Measurements from ENCODE around the gene GALNT2. TPM values are rescaled to one million over a fixed set of nuclear protein-coding genes. Genes with fewer than 3 reads are reported as not detected.

Gene GALNT2
- polyA plus RNA-seq, 3 donors from 2014 or later = 18.5 to 30.0 (median 22.5) TPM

DNA sequence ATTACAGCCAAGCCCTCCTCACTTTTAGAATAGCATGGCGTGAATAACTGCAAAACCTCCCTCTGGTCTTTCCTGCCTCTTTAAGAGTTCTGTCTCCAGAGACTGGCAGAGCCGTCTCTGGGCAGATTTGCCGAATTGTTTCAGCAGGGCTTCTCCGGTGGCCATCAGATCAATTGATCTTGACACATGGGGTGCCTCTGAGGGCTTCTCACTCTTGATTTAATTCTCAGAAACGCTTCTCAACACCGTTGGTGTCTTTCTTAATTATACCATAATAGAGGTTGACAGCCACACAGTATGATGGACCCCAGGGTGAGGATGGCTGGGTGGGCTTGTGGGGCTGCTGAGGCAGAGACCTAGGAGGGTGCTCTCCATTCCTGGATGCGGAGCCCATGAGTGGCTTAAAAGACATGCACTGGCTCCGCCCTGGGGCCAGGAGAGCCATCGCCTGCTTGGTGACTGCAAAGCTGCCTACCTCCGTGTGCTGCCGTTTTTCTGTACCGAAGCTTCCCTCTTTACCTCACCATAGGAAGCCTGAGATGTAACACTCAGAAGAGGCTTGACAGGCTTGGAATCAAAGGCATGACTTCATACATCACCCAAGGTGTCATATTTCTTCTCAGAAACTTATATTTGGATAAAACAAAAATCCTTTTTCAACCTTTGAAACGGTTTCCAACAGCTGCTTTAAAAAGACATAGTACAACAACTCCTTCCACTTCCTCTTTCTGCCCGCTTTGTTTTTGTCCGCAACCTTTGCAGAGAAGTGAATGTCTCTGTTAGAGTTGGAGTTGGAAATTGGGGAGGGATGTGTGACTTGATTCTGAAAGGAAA, 82.9 kb downstream of the GALNT2 start:
- Mint-ChIP-seq H3K27ac (peak overlapping the region; percentile 58 to 86 (median 76)), H3K4me3 (peak overlapping the region; percentile 0 to 81 (median 61)), H3K9me3 (no peaks in the 10 kb centered on the region), H3K36me3 (no peaks in the 10 kb centered on the region), H3K4me1 (peaks cover 54 to 62% of the 10 kb centered on the region in 2 donors), H3K27me3 (ENCODE audit: low read depth in 3 of 3) (peaks cover 0 to 2% (median 0%) of the 10 kb centered on the region in 3 donors)
- no peak for DNase-seq

DNA sequence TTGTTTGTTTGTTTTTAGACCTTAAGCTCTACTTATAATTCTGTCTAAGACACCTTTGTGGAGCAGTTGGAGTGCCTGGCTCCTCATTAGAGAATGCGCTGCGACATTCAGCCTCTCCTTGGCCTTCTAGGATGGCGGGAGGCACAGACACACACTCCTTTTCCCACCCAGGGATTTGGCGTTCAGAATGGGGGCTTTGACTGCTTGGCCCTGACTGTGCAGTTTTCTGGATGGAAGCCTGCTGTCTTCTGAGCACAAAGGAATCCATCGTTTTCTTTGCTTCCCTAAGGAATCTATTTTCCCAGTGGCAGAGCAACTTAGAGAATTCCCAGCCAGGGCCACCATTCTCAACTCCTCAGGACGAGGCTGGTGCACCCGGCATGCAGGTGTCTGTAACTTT, 83.6 kb downstream of the GALNT2 start:
- no peaks in the 10 kb centered on the region for H3K36me3 Mint-ChIP-seq
- no peak for DNase-seq
- peaks cover 49 to 58% of the 10 kb centered on the region in 2 donors for H3K4me1 Mint-ChIP-seq
- peaks cover 0 to 2% (median 0%) of the 10 kb centered on the region in 3 donors for H3K27me3 Mint-ChIP-seq (ENCODE audit: low read depth in 3 of 3)
- H3K27ac Mint-ChIP-seq = peak overlapping the region in 4 of 6 donors; percentile 60 to 86 (median 80)
- peak overlapping the region in 4 of 5 donors; percentile 57 to 81 (median 64) for H3K4me3 Mint-ChIP-seq
- no peaks in the 10 kb centered on the region for H3K9me3 Mint-ChIP-seq

DNA sequence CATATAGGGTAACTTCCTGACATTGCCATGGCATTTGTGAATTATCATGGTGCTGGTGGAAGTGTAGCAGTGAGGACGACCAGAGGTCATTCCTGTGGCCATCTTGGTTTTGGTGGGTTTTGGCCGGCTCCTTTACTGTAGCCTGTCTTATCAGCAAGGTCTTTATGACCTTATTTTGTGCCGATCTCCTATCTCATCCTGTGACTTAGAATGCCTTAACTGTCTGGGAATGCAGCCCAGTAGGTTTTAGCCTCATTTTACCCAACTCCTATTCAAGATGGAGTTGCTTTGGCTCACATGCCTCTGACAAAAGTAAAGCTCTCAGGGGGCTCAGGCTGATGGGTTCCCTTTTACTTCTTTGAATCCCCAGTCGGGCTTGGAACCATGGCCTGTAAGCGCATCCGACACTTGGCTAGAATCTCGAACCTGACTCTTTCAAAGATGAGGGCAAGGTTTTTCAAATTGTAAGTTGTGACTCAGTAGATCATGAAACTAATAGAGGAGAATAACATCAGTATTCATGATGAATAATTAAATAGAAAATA, 85.0 kb downstream of the GALNT2 start:
- H3K36me3 Mint-ChIP-seq = no peaks in the 10 kb centered on the region
- no peak overlapping the region for H3K4me3 Mint-ChIP-seq
- no peaks in the 10 kb centered on the region for H3K27me3 Mint-ChIP-seq (ENCODE audit: low read depth in 3 of 3)
- DNase-seq = no peak
- H3K4me1 Mint-ChIP-seq = peaks cover 42 to 58% of the 10 kb centered on the region in 2 donors
- no peaks in the 10 kb centered on the region for H3K9me3 Mint-ChIP-seq
- no peak overlapping the region for H3K27ac Mint-ChIP-seq

DNA sequence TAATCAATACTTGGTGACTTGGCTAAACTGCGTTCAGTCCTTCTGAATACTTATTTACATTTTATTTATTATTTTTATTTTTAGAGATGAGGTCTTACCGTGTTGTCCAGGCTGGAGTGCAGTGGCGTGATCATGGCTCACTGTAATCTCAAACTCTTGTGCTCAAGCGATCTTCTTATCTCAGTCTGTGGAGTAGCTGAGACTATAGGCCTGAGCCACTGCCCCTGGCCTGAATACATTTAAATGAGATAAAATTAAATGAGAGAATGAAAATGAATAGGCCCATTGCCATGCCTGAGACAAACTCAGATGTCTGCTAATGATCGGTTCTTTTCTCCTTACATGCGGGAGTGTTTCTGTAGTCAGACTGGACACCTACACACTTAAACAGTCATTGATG, 86.0 kb downstream of the GALNT2 start:
- H3K36me3 Mint-ChIP-seq = peaks cover 0 to 6% (median 0%) of the 10 kb centered on the region in 3 donors
- no peak overlapping the region for H3K4me3 Mint-ChIP-seq
- no peaks in the 10 kb centered on the region for H3K9me3 Mint-ChIP-seq
- H3K27me3 Mint-ChIP-seq (ENCODE audit: low read depth in 3 of 3) = no peaks in the 10 kb centered on the region
- peaks cover 36 to 56% of the 10 kb centered on the region in 2 donors for H3K4me1 Mint-ChIP-seq
- no peak for DNase-seq
- H3K27ac Mint-ChIP-seq = peak overlapping the region in 1 of 6 donors; percentile 26

DNA sequence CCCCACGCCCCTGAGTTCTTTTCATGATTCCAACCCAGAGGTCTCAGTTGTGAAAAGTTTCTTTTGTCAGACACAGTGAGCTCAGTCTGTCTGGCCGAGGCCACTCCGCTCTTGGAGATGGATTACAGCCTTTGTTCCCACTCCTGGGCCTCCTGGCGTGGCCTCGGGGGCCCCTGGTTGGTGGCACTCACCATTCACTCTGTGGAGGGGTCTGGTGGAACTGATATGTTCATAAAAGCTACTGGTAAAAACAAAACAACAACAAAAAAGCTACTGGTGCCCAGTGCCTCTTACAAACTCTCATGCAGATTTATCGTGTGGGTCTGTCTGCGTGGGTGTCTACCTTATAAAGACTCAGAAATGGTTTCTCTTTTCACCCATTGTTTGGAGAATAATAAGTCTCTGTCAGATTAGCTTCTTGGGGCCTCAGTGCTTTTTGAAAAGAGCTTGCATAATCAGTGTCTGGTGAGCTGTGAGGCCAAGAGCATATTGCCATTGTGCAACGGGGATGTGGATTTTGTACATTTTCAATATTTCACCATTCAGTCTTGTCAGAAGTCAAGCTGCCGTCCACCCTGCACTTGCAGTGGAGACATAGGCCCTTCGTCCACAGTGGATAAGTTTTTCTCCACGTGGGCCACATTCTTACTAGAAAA, 86.7 kb downstream of the GALNT2 start:
- peak overlapping the region in 1 of 6 donors; percentile 26 for H3K27ac Mint-ChIP-seq
- no peak overlapping the region for H3K4me3 Mint-ChIP-seq
- H3K36me3 Mint-ChIP-seq = peaks cover 0 to 7% (median 0%) of the 10 kb centered on the region in 3 donors
- peaks cover 36 to 55% of the 10 kb centered on the region in 2 donors for H3K4me1 Mint-ChIP-seq
- no peaks in the 10 kb centered on the region for H3K9me3 Mint-ChIP-seq
- H3K27me3 Mint-ChIP-seq (ENCODE audit: low read depth in 3 of 3) = no peaks in the 10 kb centered on the region
- DNase-seq = no peak

DNA sequence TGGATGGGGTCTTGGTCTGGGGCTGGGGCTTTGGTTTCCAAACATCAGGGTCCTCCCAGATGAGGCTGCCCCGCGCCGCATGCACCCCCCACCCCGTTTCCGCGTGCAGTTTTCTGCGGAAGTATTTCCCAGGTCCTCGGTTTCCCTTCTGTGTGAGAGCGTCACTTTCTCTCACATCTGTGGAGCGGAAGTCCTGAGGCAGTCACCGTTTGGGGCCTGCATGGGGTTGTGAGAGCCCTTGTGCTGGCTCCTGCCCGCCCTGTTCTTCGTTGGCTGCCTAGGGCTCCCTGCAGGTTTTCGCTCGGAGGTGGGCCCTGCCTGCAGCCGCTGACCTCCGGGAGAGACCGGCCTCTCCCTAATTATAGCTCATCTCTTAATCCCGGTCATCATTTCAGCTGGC, 88.0 kb downstream of the GALNT2 start:
- Mint-ChIP-seq H3K27me3 (ENCODE audit: low read depth in 3 of 3) (no peaks in the 10 kb centered on the region), H3K4me3 (no peak overlapping the region), H3K4me1 (peaks cover 30 to 53% of the 10 kb centered on the region in 2 donors), H3K27ac (no peak overlapping the region), H3K36me3 (peaks cover 0 to 9% (median 0%) of the 10 kb centered on the region in 3 donors), H3K9me3 (no peaks in the 10 kb centered on the region)
- no peak for DNase-seq

DNA sequence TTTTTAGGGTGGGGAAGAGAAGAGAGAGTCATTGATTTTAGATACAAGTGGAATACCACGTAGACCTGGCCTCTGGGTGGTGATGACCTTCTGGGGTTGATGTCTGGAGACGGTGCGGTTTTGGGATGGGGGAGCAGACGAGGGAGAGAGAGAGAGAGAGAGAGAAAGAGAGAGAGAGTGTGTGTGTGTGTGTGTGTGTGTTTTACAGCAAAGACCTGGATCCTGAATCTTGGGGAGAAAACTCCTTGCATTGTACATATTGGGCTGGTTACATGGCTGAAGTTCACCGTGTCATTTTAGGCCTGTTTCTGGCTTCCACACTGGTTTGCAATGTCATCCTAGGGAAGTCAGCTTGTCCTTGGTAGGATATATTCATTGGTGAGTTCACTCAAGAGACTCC, 89.0 kb downstream of the GALNT2 start:
- H3K36me3 Mint-ChIP-seq = peaks cover 0 to 10% (median 0%) of the 10 kb centered on the region in 3 donors
- no peaks in the 10 kb centered on the region for H3K9me3 Mint-ChIP-seq
- peak overlapping the region in 2 of 6 donors; percentile 9 to 34 for H3K27ac Mint-ChIP-seq
- peaks cover 27 to 46% of the 10 kb centered on the region in 2 donors for H3K4me1 Mint-ChIP-seq
- no peak for DNase-seq
- H3K27me3 Mint-ChIP-seq (ENCODE audit: low read depth in 3 of 3) = no peaks in the 10 kb centered on the region
- H3K4me3 Mint-ChIP-seq = no peak overlapping the region

DNA sequence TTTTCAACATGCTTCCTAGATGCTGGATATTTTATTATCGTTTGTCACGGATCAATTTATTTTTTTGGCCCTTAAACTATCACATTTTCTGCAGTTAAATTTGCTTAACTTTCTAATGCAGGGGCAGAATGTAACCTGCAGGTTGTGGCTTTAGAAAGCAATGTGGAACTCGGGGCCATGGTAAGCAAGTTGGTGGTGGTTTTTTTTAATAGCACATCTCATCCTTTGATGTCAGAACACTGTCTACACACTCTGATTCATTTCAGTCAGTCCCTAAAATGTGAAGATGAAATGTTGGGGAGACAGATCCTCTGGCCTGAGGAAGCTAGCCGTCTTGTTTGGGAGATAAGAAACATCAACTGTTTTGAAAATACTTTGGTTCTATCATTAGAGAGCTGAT, 89.5 kb downstream of the GALNT2 start:
- Mint-ChIP-seq H3K27ac (peak overlapping the region in 2 of 6 donors; percentile 38 to 47), H3K27me3 (ENCODE audit: low read depth in 3 of 3) (no peaks in the 10 kb centered on the region), H3K9me3 (no peaks in the 10 kb centered on the region), H3K36me3 (peaks cover 0 to 10% (median 0%) of the 10 kb centered on the region in 3 donors), H3K4me3 (no peak overlapping the region), H3K4me1 (peaks cover 25 to 44% of the 10 kb centered on the region in 2 donors)
- DNase-seq = no peak

DNA sequence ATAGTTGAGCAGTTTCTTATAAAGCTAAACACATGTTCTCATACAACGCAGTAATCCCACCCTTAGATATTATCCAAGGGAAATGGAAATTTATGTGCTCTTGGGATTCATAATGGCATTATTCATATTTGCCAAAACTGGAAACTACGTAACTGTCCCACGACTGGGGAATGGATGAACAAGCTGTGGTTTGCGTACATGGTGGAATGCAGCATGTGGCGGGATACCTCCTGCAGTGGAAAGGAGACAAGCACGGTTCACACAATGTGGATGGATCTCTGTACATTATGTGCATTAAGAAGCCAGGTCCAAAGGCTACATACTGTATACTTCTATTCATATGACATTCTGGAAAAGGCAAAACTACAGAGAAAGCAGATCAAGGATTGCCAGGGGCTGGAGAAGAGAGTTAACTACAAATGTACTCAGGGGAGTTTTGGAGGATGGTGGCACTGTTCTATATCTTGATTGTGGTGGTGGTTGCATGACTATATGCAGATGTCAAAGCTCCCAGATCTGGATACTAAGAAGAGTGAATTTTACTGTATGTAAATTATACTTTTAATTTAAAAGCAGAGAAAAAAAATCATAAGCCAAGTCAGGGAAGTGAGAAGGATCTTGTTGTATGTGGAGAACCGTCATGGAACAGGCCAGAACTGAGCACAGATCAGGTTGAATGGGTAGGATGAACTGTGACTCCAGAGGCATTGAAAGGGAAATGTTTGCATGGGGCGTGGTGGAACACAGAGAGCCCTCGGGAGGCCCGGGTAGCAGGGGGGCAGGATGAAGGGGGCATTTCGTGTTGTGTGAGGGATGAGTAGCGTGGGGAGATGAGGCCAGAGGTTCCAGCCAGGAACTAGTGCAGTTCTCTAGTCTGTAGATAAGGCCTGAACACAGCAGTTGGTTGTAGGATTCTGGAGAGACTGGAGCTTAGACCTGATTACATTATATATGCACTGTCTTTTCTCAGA, 90.7 kb downstream of the GALNT2 start:
- peaks cover 0 to 10% (median 0%) of the 10 kb centered on the region in 3 donors for H3K36me3 Mint-ChIP-seq
- H3K4me1 Mint-ChIP-seq = peaks cover 25 to 51% of the 10 kb centered on the region in 2 donors
- no peaks in the 10 kb centered on the region for H3K9me3 Mint-ChIP-seq
- no peak overlapping the region for H3K4me3 Mint-ChIP-seq
- peak overlapping the region in 1 of 6 donors; percentile 1 for H3K27ac Mint-ChIP-seq
- no peak for DNase-seq
- no peaks in the 10 kb centered on the region for H3K27me3 Mint-ChIP-seq (ENCODE audit: low read depth in 3 of 3)

DNA sequence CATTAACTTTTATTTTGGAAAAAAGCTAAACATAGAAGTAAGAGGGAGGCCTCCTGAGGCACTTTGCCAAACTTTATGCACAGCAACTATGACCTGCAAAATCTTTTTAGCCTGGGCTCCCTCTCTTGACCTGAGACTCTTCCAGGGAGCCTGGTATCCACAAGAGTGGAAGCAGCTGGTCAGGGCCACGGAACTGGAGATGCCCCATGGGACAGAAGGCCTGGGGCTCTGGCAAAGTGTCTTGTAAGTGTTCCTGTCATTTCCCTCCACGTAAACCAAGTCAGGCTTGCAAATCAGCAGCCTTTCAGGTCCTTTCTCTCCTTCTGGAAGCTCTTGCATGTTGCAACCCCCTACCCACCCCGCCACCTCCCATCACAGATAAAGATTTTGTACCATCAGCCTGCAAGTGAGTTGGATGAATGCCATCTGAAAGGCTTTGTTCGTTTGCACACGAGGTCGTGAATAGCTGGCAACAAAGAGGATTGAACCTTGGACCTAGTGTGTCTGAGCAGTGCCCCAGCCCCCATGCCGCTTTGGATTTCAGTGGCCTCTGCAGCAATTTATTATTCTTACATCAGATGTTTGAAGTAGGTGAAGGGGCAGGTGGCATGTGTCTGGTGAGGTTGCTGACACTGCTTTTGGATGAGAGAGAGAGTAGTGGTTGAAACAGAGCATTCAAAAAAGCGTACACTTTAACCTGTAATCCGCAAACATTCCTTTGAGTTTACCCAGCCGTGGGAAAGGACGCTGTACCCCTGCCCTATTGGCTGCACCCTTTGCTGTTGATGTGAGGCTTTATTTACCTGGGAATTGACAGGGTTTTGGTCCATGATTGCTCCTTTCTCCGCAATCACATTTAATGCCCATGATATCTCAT, 91.6 kb downstream of the GALNT2 start:
- H3K27me3 Mint-ChIP-seq (ENCODE audit: low read depth in 3 of 3) = no peaks in the 10 kb centered on the region
- peaks cover 25 to 51% of the 10 kb centered on the region in 2 donors for H3K4me1 Mint-ChIP-seq
- peak overlapping the region in 1 of 6 donors; percentile 28 for H3K27ac Mint-ChIP-seq

DNA sequence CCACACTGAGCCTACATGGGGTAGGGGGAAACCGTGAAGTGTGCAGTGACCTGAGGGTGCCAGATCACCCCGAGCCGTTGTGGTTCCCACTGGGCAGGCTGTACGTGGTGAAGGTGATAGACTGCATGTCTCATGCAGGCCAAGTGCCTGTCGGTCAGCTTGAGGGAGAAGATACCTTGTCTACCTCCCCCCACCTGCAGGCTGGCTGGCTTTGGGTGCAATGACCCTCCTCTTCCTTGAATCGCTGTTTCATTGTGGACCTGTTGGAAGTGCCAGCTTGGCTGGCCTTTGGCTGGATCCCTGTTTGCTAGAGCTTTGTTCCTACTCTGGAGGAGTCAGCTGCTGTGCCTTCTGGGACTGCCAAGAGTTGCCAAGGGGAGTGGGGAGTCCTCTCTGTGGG, 92.5 kb downstream of the GALNT2 start:
- Mint-ChIP-seq H3K9me3 (no peaks in the 10 kb centered on the region), H3K4me3 (no peak overlapping the region), H3K27ac (peak overlapping the region in 1 of 6 donors; percentile 60), H3K4me1 (peaks cover 25 to 51% of the 10 kb centered on the region in 2 donors), H3K27me3 (ENCODE audit: low read depth in 3 of 3) (no peaks in the 10 kb centered on the region), H3K36me3 (peaks cover 0 to 10% (median 0%) of the 10 kb centered on the region in 3 donors)
- no peak for DNase-seq

More for the DNA sequence above, 91.6 kb downstream of the GALNT2 start:
- no peak for DNase-seq
- Mint-ChIP-seq H3K36me3 (peaks cover 0 to 10% (median 0%) of the 10 kb centered on the region in 3 donors), H3K4me3 (no peak overlapping the region), H3K9me3 (no peaks in the 10 kb centered on the region)

DNA sequence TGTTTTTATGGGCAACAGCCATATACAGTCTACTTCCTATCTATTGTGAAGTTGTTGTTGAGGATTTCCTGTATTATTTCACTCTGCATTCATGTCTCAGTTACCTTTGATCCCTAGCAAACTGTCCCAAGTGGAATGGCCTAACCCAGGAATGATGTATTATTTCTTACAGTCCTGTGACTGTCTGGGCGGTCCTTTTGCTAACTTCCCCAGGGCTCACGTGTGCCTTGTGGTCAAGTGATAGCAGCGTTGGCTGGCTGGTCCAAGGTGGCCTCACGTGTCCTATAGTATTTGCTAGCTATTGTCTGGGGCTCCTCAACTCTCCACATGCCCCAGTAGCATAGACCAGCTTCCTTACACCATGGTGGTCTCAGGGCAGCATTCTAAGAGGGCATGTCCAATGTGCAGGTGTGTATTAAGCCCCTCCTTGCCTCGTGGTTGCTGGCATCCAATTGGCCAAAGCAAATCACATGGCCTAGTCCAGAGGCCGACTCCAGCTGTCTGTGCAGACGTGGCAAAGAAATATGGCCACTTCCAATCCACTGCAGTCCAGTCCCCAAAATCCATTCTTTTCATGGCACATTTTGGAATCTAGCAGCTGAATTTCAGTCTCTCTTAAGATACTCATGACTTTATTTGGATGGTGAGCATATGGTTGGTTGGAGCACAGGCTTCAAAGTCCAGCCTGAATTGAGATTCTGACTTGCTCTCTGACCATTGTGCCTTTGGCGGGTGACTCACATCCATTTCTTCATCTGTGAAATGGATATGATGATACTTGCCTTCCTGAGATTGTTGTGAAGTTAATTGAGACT, 94.1 kb downstream of the GALNT2 start:
- Mint-ChIP-seq H3K36me3 (peaks cover 0 to 10% (median 0%) of the 10 kb centered on the region in 3 donors), H3K27ac (peak overlapping the region in 1 of 6 donors; percentile 54), H3K4me1 (peaks cover 20 to 43% of the 10 kb centered on the region in 2 donors), H3K4me3 (no peak overlapping the region), H3K27me3 (ENCODE audit: low read depth in 3 of 3) (no peaks in the 10 kb centered on the region), H3K9me3 (no peaks in the 10 kb centered on the region)
- DNase-seq = no peak
